ENCODE results near the gene TPRKB.
"Not testable (repeated sequence)": the region's sequence is repeated elsewhere in the genome, so short reads cannot be mapped to it uniquely, and the experiment has no call there.

The TPRKB gene

GRCh38 chr2:73698101-73698500, 39.0 kb downstream of the TPRKB start:
- DNase-seq, result no peak

DNA sequence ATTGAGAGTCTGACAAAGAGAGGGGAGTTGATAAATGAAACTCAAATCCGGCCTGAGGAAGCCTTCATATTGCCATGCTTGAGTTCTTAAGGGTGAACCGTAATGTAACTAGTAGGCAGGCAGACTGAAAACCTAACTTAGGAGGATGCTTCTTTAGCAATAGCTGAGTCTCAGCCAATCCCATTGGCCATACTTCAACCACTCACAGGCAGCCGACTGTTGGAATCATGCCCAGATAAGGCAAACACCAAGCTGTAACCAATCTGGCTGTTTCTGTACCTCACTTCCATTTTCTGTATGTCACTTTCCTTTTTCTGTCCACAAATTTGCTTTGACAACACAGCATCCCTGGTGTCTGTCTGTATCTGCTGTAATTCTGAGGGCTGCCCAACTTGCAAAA, 39.5 kb downstream of the TPRKB start:
- no peak for DNase-seq

DNA sequence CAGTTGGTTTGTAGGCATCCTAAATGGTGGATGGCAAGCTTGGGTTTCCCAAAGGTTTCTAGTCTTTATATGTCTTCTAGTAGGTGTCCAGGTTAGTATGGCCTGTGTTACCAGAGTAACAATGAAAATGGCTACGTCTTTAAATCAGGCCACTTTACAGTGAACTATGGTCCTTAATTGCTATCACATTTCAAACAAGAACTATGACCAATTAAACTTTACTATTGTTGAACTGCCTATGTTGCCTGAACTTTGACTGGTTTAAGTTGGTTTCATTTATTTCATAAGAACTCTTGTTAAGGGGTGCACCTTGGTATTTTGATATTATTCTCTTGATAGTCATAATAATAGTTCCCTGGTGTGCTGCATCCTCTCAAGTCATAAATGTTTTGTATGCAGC, 40.2 kb downstream of the TPRKB start:
- not testable (repeated sequence) for DNase-seq

DNA sequence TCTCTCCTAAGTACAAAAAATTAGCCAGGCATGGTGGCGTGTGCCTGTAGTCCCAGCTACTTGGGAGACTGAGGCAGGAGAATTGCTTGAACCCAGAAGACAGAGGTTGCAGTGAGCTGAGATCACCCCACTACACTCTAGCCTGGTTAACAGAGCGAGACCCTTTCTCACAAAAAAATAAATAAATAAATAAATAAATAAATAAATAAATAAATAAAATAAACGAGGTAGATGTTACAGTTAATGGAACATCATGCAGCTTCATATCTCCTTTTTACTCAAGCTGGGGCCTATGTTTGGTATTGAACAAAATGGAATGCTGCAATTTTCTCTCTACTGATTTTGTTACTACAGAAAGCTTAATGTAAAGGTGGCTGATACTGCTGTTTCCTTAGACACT, 40.6 kb downstream of the TPRKB start:
- DNase-seq, result not testable (repeated sequence)

DNA sequence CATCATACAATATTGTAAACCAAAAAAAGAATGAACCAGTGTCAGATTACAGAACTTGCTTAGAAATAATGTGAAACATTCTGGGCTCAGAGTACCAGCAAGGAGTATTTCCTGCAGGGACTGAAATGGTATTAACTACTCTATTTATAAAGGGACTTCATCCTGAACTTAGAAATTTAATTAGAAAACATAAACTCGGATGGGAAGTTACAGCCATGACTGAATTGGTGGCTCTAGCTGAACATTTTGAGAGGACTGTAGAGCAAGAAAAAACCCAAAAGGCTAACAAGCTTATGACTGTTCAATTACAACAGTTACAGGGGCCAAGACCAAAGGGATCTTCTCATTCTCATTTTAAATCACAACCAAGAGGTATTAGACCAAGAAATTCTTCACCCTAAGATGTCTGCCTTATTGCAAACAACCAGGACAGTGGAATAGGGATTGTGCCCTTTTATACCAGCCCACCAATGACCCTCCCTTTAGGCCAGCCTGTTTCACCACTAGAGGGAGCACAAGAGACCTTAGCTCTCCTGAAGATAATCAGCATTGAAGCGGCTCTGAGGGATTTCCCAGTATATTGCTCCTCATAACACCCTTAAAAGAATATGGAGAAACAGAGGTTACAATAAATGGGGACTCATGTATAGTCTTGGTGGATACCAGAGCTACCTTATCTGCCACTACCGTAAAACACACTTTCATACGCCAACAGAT, 46.6 kb downstream of the TPRKB start:
- peak; percentile 24 for DNase-seq

DNA sequence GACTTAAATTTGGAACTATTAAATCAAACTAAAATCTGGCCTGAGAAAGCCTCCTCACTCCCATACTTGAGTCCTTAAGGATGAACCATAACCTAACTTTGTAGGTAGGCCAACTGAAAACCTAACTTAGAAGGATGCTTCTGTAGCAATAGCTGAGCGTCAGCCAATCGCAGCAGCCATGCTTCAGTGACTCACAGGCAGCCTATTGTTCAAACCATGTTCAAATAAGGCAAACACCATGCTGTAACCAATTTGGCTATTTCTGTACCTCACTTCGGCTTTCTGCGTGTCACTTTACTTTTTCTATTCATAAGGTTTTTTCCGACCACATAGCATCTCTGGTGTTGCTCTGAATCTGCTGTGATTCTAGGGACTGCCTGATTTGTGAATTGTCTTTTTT, 48.7 kb downstream of the TPRKB start:
- DNase-seq, result not testable (repeated sequence)

DNA sequence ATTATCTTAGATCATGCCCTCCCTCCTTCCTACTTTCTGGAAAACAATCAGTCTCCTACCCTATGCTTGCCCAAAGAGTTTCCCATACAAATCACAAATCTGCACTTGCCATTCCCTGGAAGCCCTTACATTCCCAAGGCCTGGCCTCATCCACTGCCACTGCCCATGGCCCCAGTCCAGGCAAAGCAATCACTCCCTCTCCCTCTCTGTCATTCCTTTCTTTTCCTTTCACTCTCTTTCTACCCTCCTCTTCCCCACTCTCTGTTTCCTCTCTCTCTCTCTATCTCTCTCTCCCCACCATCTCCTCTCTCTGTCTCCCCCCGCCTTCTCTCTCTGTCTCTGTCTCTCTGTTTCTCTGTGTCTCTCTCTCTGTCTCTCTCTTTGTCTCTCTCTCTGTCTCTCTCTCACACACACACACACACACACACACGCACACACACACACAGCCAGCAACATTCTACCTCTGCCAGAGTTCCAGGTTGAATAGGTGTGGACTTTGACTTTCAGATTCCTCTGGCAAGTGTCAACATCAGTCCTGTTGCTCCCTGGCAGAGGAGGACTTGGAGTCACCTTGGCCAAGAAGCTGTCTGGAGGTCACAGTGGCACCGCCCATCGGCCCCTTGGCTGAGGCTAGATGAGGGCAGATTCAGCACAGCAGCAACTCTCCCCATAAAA, 51.2 kb downstream of the TPRKB start:
- no peak for DNase-seq

DNA sequence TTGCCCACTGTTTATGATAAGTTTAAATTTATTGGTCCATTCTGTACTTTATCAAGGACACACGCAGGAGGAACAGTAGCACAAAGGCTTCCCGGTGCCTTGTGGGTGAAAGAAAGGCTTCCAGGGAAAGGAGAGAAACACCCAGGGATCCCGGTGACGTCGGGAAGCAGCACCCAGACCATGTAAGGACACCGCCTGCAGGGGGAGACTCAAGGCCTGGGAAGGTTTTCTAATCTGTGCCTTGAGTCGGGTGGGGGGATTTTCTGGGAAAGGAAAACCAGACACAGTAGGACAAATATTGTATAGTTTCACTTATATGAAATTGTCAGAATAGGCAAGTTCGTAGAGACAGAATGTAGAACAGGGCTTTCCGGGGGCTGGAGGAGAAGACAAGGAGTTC, 52.2 kb downstream of the TPRKB start:
- not testable (repeated sequence) for DNase-seq

GRCh38 chr2:73684325-73684724, 52.8 kb downstream of the TPRKB start:
- DNase-seq, result not testable (repeated sequence)

DNA sequence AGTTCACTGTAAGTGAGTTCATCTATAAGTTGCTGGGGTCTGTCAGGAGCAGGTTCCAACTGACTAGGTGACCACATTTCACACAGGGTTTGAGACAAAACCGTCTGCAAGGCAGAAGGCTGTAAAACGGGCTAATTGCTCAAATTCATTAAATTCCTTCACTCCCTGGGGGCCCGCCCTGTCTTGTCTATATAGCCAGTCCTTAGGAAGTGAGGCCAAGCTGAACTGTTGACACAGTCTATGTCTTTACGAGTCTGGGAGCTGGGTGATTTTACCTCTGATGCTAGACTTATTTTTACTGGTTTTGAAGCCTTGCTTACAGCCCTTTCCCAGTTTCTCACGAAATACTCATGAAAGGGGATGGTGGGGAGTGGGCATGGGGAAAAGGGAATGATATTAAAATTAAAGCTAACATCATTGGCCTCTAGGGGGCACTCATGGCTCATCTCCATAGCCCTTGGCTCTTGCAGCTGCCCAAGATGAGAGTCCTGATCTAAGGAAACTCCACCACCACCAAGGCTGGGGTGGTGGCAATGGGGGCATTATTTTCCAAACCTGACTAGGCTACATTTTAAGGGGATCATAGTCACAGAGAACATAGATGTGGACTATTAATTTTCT, 57.1 kb downstream of the TPRKB start:
- not testable (repeated sequence) for DNase-seq

All from NCI-H1105 (cell line).